GM21576 (cell line): ENCODE results near the gene SLC10A1.

ENCODE experiments used
- ATAC-seq: cut with Tn5 transposase; IDR thresholded peaks from one replicate; pipeline ENCODE4 v1.9.1; 2021; ENCODE audit warnings: mild to moderate bottlenecking, moderate library complexity; ENCODE audit not compliant: unreplicated experiment

Gene SLC10A1

DNA sequence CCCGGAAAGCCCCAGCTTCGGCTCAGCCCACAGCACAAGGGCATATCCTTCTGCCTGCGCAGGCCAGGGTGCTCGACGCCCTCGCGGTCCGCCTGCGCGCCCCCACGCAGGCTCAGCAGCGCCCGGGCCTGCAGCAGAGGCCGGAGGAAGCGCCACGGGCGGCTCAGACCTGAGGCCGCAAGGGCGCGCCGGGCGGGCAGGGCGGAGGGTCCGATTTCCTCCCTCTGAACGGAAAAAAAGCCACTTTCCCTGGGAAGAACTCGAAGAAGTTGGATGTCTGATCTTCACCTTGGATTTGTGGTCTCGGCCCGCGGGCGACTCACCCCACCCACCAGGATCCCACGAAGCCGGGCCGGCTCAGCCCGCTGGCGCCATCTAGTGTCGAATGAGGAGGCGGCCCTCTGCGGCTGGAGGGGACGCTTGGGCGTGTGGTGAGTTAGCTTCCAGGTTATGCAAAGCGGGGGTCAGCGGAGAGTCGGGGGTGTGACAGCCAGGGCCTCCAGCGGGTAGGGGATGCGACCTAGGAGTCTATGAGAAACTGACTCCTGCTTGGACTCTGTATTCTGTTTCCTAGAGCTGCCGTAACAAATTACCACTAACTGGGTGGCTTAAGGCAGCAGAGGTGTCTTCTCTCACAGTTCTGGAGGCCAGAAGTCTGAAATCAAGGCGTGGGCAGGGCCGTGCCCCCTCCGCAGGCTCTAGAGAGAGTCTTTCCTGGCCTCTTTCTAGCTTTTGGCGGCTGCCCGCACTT lies 70.1 kb downstream of the SLC10A1 start:
- ATAC-seq: no peak
